ENCODE measurements around the gene NAA40.

NAA40 gene

GRCh38 chr11:63999349-64000025 is 60.7 kb downstream of the NAA40 start:
- H3K4me1 ChIP-seq (ENCODE audit: control insufficient read depth, insufficient read depth, low read length): no peaks in the 10 kb centered on the region
- H3K9me3 ChIP-seq (ENCODE audit: control insufficient read depth, insufficient read depth, low read length): no peaks in the 10 kb centered on the region
- H3K9ac ChIP-seq (ENCODE audit: low read depth, low read length): no peak overlapping the region
- H3K36me3 ChIP-seq (ENCODE audit: control insufficient read depth, insufficient read depth, low read length): peaks cover 26% of the 10 kb centered on the region
- peaks cover 14% of the 10 kb centered on the region for H3K27me3 ChIP-seq (ENCODE audit: control insufficient read depth, insufficient read depth, low read length)
- H3K4me3 ChIP-seq (ENCODE audit: low read depth, low read length): peak overlapping the region; percentile 54

GRCh38 chr11:64000026-64000739 is 61.4 kb downstream of the NAA40 start:
- Histone ChIP-seq H3K27me3 (ENCODE audit: control insufficient read depth, insufficient read depth, low read length) (peaks cover 14% of the 10 kb centered on the region), H3K4me3 (ENCODE audit: low read depth, low read length) (peak overlapping the region; percentile 54), H3K36me3 (ENCODE audit: control insufficient read depth, insufficient read depth, low read length) (peaks cover 21% of the 10 kb centered on the region), H3K9ac (ENCODE audit: low read depth, low read length) (no peak overlapping the region), H3K4me1 (ENCODE audit: control insufficient read depth, insufficient read depth, low read length) (no peaks in the 10 kb centered on the region), H3K9me3 (ENCODE audit: control insufficient read depth, insufficient read depth, low read length) (no peaks in the 10 kb centered on the region)

- H3K36me3 ChIP-seq (ENCODE audit: control insufficient read depth, insufficient read depth, low read length): peaks cover 19% of the 10 kb centered on the region
- no peak overlapping the region for H3K9ac ChIP-seq (ENCODE audit: low read depth, low read length)
- peaks cover 19% of the 10 kb centered on the region for H3K27me3 ChIP-seq (ENCODE audit: control insufficient read depth, insufficient read depth, low read length)
- H3K4me3 ChIP-seq (ENCODE audit: low read depth, low read length): peak overlapping the region; percentile 30
- H3K9me3 ChIP-seq (ENCODE audit: control insufficient read depth, insufficient read depth, low read length): no peaks in the 10 kb centered on the region
- H3K4me1 ChIP-seq (ENCODE audit: control insufficient read depth, insufficient read depth, low read length): no peaks in the 10 kb centered on the region
Observed at GRCh38 chr11:64000740-64001483, 62.1 kb downstream of the NAA40 start.

GRCh38 chr11:64001484-64002420 is 63.0 kb downstream of the NAA40 start:
- peaks cover 13% of the 10 kb centered on the region for H3K36me3 ChIP-seq (ENCODE audit: control insufficient read depth, insufficient read depth, low read length)
- H3K9ac ChIP-seq (ENCODE audit: low read depth, low read length): no peak overlapping the region
- H3K4me3 ChIP-seq (ENCODE audit: low read depth, low read length): no peak overlapping the region
- H3K27me3 ChIP-seq (ENCODE audit: control insufficient read depth, insufficient read depth, low read length): peaks cover 28% of the 10 kb centered on the region
- peaks cover under 1% of the 10 kb centered on the region for H3K4me1 ChIP-seq (ENCODE audit: control insufficient read depth, insufficient read depth, low read length)
- H3K9me3 ChIP-seq (ENCODE audit: control insufficient read depth, insufficient read depth, low read length): no peaks in the 10 kb centered on the region

GRCh38 chr11:64003807-64004589 is 65.2 kb downstream of the NAA40 start:
- Histone ChIP-seq H3K36me3 (ENCODE audit: control insufficient read depth, insufficient read depth, low read length) (no peaks in the 10 kb centered on the region), H3K9ac (ENCODE audit: low read depth, low read length) (no peak overlapping the region), H3K4me1 (ENCODE audit: control insufficient read depth, insufficient read depth, low read length) (peaks cover 4% of the 10 kb centered on the region), H3K4me3 (ENCODE audit: low read depth, low read length) (no peak overlapping the region), H3K9me3 (ENCODE audit: control insufficient read depth, insufficient read depth, low read length) (no peaks in the 10 kb centered on the region), H3K27me3 (ENCODE audit: control insufficient read depth, insufficient read depth, low read length) (peaks cover 39% of the 10 kb centered on the region)

- Histone ChIP-seq H3K9ac (ENCODE audit: low read depth, low read length) (no peak overlapping the region), H3K4me3 (ENCODE audit: low read depth, low read length) (no peak overlapping the region), H3K27me3 (ENCODE audit: control insufficient read depth, insufficient read depth, low read length) (peaks cover 45% of the 10 kb centered on the region), H3K36me3 (ENCODE audit: control insufficient read depth, insufficient read depth, low read length) (no peaks in the 10 kb centered on the region), H3K9me3 (ENCODE audit: control insufficient read depth, insufficient read depth, low read length) (no peaks in the 10 kb centered on the region), H3K4me1 (ENCODE audit: control insufficient read depth, insufficient read depth, low read length) (peaks cover 4% of the 10 kb centered on the region)
Observed at GRCh38 chr11:64004590-64004984, 65.8 kb downstream of the NAA40 start.

- H3K4me3 ChIP-seq (ENCODE audit: low read depth, low read length): no peak overlapping the region
- H3K9me3 ChIP-seq (ENCODE audit: control insufficient read depth, insufficient read depth, low read length): no peaks in the 10 kb centered on the region
- H3K36me3 ChIP-seq (ENCODE audit: control insufficient read depth, insufficient read depth, low read length): no peaks in the 10 kb centered on the region
- peaks cover 4% of the 10 kb centered on the region for H3K4me1 ChIP-seq (ENCODE audit: control insufficient read depth, insufficient read depth, low read length)
- H3K9ac ChIP-seq (ENCODE audit: low read depth, low read length): no peak overlapping the region
- peaks cover 49% of the 10 kb centered on the region for H3K27me3 ChIP-seq (ENCODE audit: control insufficient read depth, insufficient read depth, low read length)
Observed at GRCh38 chr11:64005691-64006090, 66.9 kb downstream of the NAA40 start.

- H3K9me3 ChIP-seq (ENCODE audit: control insufficient read depth, insufficient read depth, low read length): no peaks in the 10 kb centered on the region
- no peaks in the 10 kb centered on the region for H3K36me3 ChIP-seq (ENCODE audit: control insufficient read depth, insufficient read depth, low read length)
- H3K27me3 ChIP-seq (ENCODE audit: control insufficient read depth, insufficient read depth, low read length): peaks cover 45% of the 10 kb centered on the region
- peak overlapping the region; percentile 43 for H3K4me3 ChIP-seq (ENCODE audit: low read depth, low read length)
- no peak overlapping the region for H3K9ac ChIP-seq (ENCODE audit: low read depth, low read length)
- H3K4me1 ChIP-seq (ENCODE audit: control insufficient read depth, insufficient read depth, low read length): peaks cover 4% of the 10 kb centered on the region
Observed at GRCh38 chr11:64006398-64006797, 67.6 kb downstream of the NAA40 start.

All from iPS-15b (cell line).